GM18505 (cell line): ENCODE measurements around the gene PLXNA4.

Source experiments
- ATAC-seq: cut with Tn5 transposase; IDR thresholded peaks from one replicate; pipeline ENCODE4 v1.9.1; 2021; ENCODE audit not compliant: unreplicated experiment
- POLR2A ChIP-seq: IDR thresholded peaks from 4 replicates; pipeline ENCODE4 v1.6.1; 2011; ENCODE audit warnings: borderline replicate concordance; ENCODE audit not compliant: insufficient read depth, insufficient read length; ENCODE audit errors: extremely low read depth

The PLXNA4 gene

DNA sequence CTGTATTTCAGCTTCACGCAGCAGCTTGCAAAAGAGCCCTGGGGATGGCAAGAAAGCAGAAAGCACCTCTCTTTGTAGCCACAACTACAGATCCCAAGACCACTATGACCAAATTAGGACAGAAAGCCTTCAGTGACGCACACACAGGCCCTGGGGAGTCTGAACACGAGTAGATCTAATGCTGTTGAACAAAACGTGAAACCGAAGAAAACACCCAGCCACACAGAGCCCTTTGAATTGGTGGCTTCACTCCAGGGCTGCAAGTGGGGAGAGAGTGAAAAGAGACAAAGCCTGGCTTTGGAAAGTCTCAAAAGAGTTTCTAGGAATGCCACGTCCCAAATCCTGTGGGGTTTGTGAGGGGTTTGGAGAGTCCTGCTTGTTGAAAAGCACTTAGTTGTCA is 28.4 kb downstream of the PLXNA4 start:
- no peak for TF ChIP-seq POLR2A
- ATAC-seq: no peak

DNA sequence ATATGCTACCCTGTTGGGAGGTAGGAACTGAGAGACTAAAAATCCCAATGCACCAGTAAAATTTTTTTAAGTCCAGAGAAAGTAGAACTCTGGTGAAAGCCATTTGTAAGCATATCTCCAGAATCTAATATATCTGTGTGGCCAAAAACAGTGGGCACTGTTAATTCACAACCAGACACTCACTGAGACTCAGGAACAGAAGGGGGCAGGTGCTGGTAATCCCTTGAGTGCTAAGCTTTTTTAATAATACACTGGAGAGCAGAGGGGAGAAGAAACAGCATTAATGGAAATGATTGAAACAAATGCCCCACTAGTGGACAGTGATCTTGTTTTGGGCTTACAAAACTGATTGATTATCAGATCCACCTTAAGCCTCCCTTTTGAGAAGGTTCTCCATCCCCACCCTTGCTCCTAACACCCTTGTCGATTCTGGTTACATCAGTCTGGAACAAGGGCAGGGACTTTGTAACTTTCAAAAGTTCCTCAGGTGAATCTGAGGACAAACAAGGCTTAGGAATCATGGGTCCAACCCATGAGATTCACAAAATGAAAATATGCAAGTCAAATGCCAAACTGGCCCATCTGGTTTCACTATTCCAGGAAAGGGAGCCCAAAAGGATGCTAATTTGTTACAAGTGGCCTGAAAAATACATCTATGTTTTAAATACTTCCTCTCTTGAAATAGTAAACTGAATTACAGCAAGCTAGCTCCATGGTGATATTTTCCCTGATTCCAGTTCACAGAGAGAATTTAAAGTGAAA is 29.7 kb downstream of the PLXNA4 start:
- no peak for ATAC-seq
- no peak for TF ChIP-seq POLR2A

DNA sequence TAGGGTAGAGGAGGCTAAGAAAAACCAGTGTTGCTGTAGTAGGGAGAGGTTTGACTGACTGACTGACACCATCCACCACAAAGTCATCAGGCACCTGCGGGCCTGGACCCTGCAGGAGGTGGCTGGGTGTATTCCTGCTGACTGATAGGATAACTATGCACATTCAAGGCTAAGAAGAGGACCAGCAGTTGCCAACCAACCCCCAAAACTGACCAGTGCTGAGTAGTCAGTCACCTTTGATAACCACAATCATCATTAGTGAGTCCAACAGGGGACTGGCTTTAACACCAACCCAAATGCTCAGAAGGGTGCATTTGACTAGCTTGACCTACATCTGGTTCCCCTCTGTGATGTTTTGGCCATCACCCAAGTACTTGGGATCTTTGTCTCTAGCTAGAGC is 30.5 kb downstream of the PLXNA4 start:
- no peak for ATAC-seq
- TF ChIP-seq POLR2A: no peak

DNA sequence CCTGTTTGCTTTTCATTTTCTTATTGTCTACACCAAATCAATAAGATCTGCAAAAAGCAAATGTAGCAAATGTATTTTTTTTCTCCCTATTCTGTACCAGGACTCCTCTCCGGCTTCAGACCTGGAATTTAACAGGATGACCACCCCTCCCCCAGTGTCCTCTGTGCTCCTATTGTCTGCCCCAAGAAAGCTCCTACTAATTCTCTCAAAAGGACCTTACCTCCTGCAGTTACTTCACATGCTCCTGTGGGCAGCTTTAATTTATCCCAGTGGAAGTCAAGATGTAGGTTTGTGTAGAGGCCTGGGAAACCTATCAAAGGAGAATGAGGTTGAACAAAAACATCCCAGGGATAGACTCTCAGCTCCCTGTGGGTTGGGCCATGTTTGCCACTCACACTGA is 31.3 kb downstream of the PLXNA4 start:
- TF ChIP-seq POLR2A: no peak
- ATAC-seq: no peak

DNA sequence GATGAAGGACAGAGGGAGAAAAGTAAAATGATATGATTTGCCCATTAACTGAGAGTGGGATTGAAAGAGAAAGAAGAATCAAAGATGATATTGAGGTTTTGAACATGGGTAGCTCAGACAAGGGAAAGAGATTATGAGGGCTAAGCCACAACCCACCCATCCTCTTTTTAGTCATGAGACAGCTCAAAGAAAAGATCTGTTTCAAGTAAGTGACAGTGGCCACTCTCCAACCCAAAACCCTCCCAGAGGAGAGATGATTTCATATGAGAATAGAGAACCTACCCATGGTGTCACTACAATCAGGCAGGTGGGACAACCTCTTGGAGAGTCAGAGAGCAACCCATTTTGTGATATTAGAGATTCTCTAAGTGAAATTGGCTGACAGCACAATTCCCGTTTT is 32.2 kb downstream of the PLXNA4 start:
- no peak for ATAC-seq
- no peak for TF ChIP-seq POLR2A

DNA sequence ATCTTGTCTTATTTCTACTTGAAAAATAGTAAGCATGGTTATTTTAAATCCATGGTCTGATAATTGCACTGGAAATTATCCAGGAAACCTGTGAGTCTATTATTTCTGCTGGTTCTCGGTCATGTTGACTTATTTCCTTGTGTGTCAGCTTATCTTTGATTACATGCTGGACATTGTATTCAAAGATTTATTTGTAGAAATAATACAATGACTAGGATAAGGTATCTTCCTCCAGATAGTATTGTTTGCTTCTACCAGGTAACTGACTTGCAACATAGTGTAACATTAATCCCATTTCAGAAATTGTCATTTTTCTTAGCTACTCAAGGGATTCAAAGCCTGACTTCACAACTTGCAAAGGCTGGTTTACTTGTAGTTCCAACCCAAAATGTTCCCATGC is 33.4 kb downstream of the PLXNA4 start:
- no peak for ATAC-seq
- no peak for TF ChIP-seq POLR2A

DNA sequence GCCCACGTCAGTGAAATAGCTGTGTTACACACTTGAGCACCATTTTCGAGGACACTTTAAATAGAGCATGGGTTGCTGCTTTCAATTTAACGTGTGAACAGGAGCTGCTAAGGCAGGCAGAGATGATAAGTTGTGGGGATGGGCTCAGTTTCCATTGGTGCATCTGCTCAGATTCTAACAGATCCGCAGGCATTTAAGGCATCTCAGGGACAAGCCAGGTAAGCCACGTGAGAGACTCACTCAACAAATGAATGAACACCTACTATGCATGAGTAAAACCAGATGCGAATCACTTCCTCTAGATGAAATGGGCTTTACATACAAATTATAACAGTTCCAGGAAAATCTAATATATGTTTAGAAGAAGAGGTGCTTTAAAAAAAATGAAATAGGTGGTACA is 34.6 kb downstream of the PLXNA4 start:
- TF ChIP-seq POLR2A: no peak
- no peak for ATAC-seq

DNA sequence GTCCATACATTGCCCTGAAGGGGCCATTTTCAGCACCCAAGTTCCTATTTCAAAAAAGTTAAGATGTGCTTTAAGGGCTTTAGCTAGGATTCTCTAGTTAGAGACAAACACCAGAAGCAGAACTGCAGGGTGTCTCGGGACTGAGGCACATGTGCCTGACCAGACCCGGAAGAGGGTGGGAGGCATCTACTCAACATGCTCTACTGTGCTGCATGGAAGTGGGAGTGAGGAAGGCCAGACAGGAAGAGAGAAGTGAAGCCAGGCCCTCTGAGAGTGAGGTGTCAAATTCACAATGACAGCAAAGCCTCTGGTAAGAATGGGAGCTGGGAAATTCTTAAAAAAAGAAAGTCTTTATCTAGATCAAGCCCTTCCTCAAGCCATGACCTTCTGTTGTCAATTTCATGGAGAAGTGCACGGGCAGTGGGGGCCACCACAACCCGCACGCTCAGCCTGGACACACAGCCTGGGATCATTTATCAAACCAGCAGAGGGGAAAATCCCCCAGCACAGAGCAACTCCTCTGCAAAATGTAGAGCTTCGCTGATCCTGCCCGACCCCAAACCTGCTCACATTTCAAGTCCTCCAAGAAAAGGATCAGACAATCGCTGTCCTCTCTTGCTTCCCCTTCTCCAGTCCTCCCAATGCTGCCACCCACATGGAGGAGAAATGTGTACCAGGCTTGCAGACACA is 38.7 kb downstream of the PLXNA4 start:
- TF ChIP-seq POLR2A: no peak
- ATAC-seq: no peak

DNA sequence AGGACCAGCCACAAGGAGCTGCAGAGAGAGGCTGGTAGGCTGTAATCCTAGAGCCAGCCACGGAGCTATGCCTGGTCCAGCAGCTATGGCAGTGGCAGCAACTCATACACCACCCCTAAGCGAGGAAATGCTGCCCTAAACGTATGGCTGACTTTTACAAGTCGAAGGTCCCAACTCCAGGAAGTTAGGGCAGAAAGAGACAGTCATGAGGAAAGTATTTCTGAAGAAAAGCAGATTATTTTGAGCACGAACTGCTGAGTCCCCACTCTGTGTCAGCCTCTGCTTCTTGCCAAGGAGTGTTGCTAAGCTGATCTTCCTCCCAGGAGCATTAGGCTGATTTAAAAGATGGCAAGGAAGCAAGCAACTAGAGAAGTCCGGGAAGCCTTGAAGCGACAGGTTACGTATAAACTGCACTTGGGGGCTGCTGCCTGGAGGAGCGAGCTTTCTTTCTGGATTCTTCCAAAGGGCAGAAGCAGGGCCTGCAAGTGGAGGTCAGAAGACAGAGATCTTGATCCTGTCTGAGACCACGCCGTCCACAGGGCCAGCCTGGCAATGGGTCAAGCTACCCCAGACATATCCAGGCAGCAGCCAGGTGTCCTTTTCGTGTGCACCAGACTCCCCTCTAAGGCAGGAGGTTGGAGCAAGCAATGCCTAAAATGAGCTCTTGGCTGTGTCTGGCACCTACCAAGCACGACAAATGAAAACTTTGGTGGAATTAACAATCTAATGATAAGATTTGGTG is 39.4 kb downstream of the PLXNA4 start:
- TF ChIP-seq POLR2A: no peak
- ATAC-seq: no peak

DNA sequence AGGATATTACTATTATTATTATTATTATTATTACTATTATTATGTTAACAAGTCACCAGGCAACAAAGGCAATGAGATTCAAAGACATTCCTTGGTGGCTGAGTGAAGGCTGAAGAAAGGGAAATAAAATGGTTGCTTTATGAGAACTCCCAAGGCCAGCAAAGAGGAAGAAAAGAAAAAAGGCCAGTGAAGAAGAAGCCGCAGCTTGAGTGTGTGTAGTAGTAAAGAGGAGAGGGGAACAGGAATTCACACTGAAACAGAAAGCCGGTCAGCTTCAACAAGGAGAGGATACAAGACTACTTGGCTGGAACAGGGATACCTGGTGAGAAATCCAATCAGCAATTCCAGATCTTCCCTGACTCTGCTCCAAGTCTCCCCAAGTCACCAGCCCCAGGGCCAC is 42.4 kb downstream of the PLXNA4 start:
- no peak for ATAC-seq
- no peak for TF ChIP-seq POLR2A

DNA sequence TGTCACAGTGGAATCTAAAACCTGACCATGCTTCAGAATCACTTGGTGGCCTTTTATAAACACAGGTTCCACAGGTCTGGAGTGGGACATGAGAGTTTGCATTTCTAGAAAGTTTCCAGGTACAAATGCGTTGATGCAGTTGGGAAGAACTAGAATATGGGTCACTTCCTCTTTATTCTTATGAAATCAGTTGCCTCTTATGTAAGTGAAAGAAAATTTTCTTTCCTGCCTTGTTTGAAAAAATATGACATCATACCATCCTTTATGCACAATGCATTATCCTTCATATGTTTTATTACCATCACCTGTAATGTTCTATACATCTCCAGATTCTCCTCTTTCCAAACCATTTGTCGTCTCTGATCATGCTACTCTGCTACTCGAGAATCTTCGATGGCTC is 44.0 kb downstream of the PLXNA4 start:
- TF ChIP-seq POLR2A: no peak
- ATAC-seq: no peak

DNA sequence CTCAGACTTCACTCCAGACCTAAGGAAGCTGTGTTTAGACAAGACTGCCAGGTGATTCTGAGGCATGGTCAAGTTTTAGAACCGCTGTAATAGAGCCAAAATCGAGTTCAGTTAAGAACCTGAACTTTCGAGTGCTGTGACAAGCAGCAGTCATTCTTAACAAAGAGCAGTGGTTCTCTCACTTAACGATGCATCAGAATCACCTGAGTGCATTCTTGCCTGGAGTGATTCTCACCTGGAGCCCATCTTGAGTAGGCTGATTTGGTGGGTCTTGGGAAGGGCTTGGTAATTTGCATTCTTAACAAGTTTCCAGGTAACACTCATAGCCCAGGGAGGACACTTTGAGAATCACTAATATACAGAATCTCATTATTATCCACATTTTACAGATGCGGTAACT is 44.7 kb downstream of the PLXNA4 start:
- no peak for TF ChIP-seq POLR2A
- ATAC-seq: no peak

DNA sequence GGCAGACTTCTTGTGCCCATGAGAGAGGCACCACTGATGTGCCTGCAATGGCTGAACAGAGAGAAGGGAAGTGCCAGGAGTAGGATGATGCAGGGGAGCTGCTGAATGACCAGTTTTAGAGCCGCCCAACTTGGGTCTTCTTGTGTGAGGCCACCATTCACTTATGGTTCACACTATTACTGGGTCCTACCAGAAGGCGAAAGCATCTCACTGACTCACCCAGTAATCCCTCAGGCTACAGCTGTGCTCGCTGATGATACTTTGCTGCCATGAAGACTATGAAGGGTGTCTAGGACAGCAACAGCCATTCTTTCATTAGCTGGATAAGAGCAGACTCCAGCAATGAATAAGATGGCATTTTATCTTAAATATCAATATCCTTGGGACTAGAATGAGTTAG is 47.6 kb downstream of the PLXNA4 start:
- no peak for TF ChIP-seq POLR2A
- no peak for ATAC-seq
